OCI-LY3 (cell line): ENCODE results near the gene MYOG.

Experiments used
- CTCF ChIP-seq: fragments of 200-600, 300-600 bp; sonication (generic); IDR thresholded peaks from 2 replicates; pipeline ENCODE4 v1.5.1; 2014; ENCODE audit warnings: antibody characterized with exemption, low read length, low read depth
- EZH2phosphoT487 ChIP-seq: fragments of 200-600 bp; shearing (Covaris generic); IDR thresholded peaks from 2 replicates; pipeline ENCODE4 v1.6.1; 2018; ENCODE audit warnings: antibody characterized with exemption, mixed run types, low read depth

- TF ChIP-seq CTCF (peak; percentile 74), EZH2phosphoT487 (no peak)
These were observed 954 bp downstream of the MYOG start for GRCh38 chr1:203084588-203085527.
